Femur (tissue), 1 donor: ENCODE results near the gene PDZRN4.
"Not testable (repeated sequence)": the region's sequence is repeated elsewhere in the genome, so short reads cannot be mapped to it uniquely, and the experiment has no call there.

Source experiments
- DNase-seq: peaks from one replicate; pipeline ENCODE4 v3.0.0-alpha.2; 2017

The PDZRN4 gene

GRCh38 chr12:41188058-41188840 is at the start of gene PDZRN4:
PDZRN4 (plus strand) TSS chr12:41188320.
- DNase-seq, result peak; percentile 56

DNA sequence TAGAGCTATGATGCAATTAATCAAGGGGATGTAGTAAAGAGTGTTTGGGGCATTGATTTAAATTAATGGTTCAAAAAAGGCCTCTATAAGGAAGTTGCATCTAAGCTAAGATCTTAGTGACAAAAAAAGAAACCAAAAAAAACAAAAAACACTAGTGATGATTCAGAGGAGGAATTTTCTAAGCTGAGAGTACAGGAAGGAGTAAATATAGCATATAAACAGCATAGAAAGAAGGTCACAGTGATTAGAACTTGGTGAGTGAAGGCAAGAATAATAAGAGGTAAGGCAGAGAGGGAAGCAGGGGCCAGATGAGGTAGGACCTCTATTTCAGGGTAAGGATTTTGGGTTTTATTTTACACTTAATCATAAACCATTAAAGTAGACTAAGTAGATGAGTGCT is 48.0 kb upstream of the PDZRN4 start:
- no peak for DNase-seq

- no peak for DNase-seq
Observed at GRCh38 chr12:41141104-41141503, 47.0 kb upstream of the PDZRN4 start.

DNA sequence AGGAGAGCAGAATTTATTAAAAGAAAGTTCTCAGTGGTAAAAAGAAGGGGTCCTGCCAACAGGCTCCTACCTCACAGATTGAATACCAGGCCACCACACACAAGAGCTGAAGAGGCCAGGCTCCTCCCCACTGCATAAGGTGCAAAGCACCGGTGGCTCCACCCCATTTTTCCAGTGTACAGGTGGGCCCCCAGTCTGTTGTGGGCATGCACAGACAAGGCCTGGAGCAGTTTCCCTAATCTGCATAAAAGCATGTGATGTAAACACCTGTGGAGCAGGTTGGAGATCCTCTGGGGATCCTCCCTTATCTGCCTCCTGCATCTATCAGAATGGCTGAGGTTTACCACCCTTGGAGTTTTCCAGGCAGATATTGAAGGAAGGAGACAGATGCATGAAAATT is 45.7 kb upstream of the PDZRN4 start:
- no peak for DNase-seq

GRCh38 chr12:41151793-41152192 is 36.3 kb upstream of the PDZRN4 start:
- no peak for DNase-seq

DNA sequence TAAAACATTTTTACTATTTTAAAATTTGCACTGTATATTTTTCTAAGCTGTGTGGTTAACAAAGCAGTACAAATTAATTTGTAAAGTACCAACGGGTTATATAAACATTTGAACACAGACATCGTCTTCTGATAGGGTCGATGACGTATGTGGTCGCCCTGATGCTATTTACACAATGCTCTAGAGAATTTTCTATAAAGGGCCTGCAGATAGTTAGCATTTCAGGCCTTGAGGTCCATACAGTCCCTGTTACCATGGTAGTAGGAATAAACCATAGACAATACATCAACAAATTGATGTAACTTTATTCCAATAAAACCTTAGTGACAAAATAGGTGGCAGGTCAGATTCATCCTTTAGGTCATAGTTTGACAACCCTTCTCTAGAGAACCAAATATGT is 25.7 kb upstream of the PDZRN4 start:
- no peak for DNase-seq

DNA sequence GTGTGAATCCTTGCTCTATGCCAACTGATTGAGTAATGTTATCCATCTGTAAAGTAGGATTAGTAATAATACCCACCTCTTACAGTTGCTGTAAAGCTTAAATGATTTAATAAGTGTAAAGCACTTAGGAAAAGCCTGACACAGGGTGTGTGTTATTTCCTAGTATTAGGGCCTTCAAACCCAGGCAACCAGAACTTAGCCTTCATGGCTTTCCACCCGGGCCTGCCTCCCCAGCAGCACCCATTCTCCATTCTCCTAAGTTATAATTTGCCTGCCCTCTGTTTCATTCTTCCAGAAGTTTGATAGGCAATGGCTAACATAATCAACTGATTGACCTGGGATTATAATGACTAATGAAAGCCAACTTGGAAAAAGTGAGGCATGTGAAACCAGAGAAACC is 20.4 kb upstream of the PDZRN4 start:
- DNase-seq, result no peak

GRCh38 chr12:41174602-41175001 is 13.5 kb upstream of the PDZRN4 start:
- DNase-seq, result no peak

DNA sequence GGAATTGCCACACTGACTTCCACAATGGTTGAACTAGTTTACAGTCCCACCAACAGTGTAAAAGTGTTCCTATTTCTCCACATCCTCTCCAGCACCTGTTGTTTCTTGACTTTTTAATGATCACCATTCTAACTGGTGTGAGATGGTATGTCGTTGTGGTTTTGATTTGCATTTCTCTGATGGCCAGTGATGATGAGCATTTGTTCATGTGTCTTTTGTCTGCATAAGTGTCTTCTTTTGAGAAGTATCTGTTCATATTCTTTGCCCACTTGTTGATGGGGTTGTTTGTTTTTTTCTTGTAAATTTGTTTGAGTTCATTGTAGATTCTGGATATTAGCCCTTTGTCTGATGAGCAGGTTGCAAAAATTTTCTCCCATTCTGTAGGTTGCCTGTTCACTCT is 8.6 kb upstream of the PDZRN4 start:
- DNase-seq, result not testable (repeated sequence)

DNA sequence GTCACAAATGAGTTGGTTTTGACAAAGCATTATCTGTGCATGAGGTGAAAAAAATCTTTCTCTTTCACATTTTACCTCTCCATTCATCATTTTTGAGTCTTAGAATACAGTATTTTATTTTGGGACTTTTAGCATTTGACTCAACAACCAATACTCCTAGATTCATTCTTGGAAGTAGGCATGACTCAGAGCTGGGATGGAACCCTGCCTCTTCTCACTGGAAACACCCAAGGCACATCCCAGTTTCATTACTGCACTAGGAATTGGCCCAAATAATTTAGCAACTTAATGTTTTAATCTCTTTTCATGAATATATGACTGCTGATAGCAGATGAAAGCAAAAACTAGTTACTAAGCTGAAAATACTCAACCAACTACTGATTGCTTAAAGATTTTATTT is 3.3 kb upstream of the PDZRN4 start:
- DNase-seq, result no peak

DNA sequence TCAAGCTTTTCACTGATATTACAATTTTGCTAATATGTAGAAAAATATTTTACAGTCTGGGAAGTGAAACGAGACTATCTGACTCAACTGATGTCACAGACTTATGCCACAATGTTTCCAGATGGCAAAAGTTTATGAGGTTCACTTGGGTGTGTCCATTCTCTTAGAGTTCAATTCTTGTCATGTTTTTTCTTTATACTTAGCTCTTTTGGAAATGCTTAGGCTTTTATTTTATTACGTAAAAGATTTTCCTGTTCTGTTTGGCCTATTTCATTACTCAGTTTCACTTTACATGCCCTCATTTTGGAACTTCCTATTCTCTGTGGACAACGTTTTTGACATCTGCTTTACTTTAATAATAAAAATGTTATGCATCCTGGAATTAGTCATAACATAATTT is 2.1 kb upstream of the PDZRN4 start:
- no peak for DNase-seq

GRCh38 chr12:41188841-41189394 is 798 bp downstream of the PDZRN4 start:
- peak; percentile 23 for DNase-seq

DNA sequence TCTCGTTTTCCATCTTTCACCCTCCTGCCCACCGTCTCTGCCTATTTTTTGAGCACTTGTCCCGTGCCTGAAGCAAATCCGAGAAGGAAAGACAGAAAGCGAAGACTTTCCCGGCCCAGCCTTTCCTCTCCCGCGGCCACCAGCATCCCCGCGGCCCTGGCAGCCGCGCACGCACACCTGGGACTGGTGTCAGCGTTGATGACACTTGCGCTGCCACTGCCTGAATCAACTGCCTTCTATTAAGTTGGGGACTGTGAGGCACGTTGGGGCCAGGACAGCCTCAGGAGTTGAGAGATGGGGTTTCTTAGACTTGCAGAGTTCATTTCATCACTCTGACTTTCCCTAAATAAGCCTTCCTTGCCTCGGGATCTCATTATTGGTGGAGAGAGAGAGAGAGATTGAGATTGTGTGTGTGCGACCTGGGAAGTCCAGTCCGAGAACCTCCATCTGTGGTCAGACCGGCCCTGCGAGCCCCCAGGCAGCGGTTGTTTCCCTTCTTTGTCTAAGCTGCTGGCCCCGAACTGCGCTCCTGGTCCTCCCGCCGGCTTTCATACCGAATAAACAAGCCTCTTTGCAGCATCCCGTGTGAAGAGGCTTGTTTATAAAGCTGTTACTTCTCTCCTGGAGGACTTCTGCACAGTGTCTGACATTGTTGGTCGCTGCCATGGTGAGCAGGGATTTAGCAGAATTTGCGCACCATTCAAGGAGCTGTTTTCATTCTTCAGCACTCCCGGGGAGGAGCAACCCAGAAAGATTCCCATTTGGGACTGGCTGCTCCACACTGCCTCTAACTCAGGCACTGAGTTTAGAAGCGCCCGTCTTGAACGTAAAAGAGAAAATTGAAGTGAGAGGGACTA is 1.5 kb downstream of the PDZRN4 start:
- DNase-seq, result peak; percentile 29

DNA sequence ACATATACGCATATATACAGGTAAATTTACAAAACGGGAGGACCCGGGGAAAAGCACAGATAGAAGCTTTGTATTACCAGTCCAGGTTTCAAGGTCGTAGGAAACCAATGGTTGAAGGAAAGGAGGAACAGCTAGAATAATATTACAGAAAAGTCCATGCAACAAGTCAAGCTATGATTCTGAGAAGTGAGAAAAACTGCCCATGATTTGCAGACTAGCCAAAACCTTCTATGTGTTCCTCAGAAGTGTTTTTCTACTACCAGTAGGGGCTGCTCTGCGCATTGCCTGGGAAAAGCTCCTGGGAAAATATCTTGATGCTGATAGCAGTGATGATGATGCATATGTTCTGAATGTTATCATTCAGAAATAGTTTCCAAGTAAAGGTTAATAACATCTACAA is 2.2 kb downstream of the PDZRN4 start:
- DNase-seq, result peak; percentile 33

- DNase-seq, result not testable (repeated sequence)
Observed at GRCh38 chr12:41191549-41191948, 3.4 kb downstream of the PDZRN4 start.

DNA sequence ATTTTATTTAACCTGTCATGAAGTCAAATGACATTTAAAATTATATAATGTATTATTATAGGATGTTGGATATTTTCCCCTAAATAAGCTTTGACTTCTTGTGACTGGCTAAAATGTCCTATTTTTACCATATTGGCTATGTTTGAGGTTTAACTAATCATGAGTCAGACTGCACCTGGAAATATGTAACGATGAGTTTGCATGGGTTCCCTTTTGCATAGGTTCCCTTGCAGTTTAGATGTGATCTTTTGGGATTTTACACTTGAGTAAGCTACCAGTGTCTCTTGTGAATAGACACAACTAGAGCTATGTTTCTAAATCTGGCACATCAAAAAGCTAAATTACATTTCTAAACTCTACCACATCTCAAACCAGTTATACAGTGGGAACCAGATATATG is 5.2 kb downstream of the PDZRN4 start:
- DNase-seq, result no peak

DNA sequence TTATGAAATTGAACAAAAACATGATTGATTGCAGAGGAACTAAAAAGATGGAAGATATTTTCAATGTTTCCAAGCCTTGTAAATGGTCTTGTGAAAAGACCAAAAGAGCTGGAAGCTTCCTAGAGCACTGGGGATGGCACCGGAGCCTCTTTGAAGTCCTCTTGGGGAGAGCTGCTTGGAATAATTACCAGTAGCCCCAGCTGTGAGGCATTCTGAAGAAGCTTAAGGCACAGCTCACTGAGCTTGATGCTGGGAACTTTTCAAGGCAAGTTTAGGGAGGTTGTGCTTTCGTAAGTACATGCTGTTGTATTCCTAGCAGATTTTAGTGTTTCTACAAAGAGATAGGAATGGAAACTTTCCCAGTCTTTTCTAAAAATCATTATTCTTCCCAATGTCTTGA is 13.9 kb downstream of the PDZRN4 start:
- no peak for DNase-seq

- DNase-seq, result no peak
Observed at GRCh38 chr12:41205070-41205709, 17.1 kb downstream of the PDZRN4 start.

DNA sequence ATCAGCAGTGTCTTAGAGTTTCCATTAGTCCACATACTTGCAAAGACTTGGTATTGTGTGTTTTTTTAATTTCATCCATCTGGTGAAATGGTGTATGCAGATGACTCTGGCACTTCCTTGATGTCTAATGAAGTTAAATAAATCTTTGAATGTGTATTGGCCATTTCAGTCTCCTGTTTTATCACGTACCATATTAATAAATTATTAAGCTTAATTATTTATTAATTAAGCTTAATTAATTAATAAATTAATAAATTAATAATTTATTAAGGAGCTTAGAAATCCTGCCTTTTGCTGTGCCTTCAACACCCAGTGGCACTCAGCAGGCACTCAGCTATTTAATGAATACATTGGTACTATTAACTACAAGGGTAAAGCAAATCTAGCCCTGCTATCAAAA is 18.2 kb downstream of the PDZRN4 start:
- no peak for DNase-seq

- no peak for DNase-seq
Observed at GRCh38 chr12:41211448-41211847, 23.3 kb downstream of the PDZRN4 start.

GRCh38 chr12:41212625-41213024 is 24.5 kb downstream of the PDZRN4 start:
- no peak for DNase-seq

- peak; percentile 62 for DNase-seq
Observed at GRCh38 chr12:41213107-41213506, 25.0 kb downstream of the PDZRN4 start.

DNA sequence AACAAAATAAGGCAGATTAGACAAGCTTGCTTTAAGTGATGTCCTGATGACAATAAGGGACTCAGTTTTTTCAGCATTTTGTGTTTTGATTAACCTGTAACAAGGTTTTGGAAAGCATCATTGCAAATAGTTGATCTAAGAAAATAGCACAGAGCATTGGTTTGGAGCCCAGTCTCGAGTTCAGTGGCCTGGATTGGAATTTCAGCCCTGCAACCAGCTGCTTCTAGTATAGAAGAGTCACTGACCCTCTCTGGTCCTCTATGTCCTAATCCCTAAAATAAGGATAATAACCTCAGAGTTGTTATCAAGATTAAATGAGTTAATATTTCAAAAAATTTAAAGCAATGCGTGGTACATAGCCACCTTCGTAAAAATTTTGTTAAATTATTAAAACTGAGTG is 25.5 kb downstream of the PDZRN4 start:
- DNase-seq, result no peak
